ENCODE results near the gene ILDR2.
A peak's percentile ranks its signal among the peaks of the same experiment; 100 is the strongest.

ILDR2 gene

GRCh38 chr1:166874464-166874863, 100.9 kb downstream of the ILDR2 start:
- no peaks in the 10 kb centered on the region for H3K27me3 ChIP-seq (ENCODE audit: insufficient read depth, low read length, poor library complexity, severe bottlenecking)
- H3K4me2 ChIP-seq (ENCODE audit: low read depth, low read length, poor library complexity, severe bottlenecking) = peak overlapping the region; percentile 81
- H2AFZ ChIP-seq (ENCODE audit: low read length) = no peak overlapping the region
- H3K79me2 ChIP-seq (ENCODE audit: insufficient read depth, low read length) = peaks cover 64% of the 10 kb centered on the region
- peaks cover 41% of the 10 kb centered on the region for H4K20me1 ChIP-seq (ENCODE audit: insufficient read depth, low read length, poor library complexity, severe bottlenecking)
- peak overlapping the region; percentile 83 for H3K9ac ChIP-seq (ENCODE audit: low read depth, low read length, poor library complexity, severe bottlenecking)
- H3K4me1 ChIP-seq (ENCODE audit: insufficient read depth, low read length, poor library complexity, severe bottlenecking) = peaks cover 60% of the 10 kb centered on the region
- no peaks in the 10 kb centered on the region for H3K9me2 ChIP-seq (replicated peaks; ENCODE audit: low read depth, low read length)
- peak overlapping the region; percentile 82 for H3K4me3 ChIP-seq (ENCODE audit: low read length, poor library complexity, severe bottlenecking)
- no peaks in the 10 kb centered on the region for H3K36me3 ChIP-seq (ENCODE audit: insufficient read depth, low read length)
- H3F3A ChIP-seq (ENCODE audit: low read depth) = no peaks in the 10 kb centered on the region
- no peaks in the 10 kb centered on the region for H3K9me3 ChIP-seq (ENCODE audit: insufficient read depth, low read depth, low read length)
- TF ChIP-seq EZH2phosphoT487 (IDR thresholded peaks at IDR 0.05; ENCODE audit: borderline replicate concordance) (no peak), CTCF (conservative IDR thresholded peaks at IDR 0.05; ENCODE audit: low read length) (no peak)

- no peaks in the 10 kb centered on the region for H3K27me3 ChIP-seq (ENCODE audit: insufficient read depth, low read length, poor library complexity, severe bottlenecking)
- H3K4me1 ChIP-seq (ENCODE audit: insufficient read depth, low read length, poor library complexity, severe bottlenecking) = peaks cover 64% of the 10 kb centered on the region
- no peak overlapping the region for H2AFZ ChIP-seq (ENCODE audit: low read length)
- H3K4me3 ChIP-seq (ENCODE audit: low read length, poor library complexity, severe bottlenecking) = peak overlapping the region; percentile 36
- H3K9ac ChIP-seq (ENCODE audit: low read depth, low read length, poor library complexity, severe bottlenecking) = peak overlapping the region; percentile 41
- peak overlapping the region; percentile 81 for H3K4me2 ChIP-seq (ENCODE audit: low read depth, low read length, poor library complexity, severe bottlenecking)
- H3K9me3 ChIP-seq (ENCODE audit: insufficient read depth, low read depth, low read length) = no peaks in the 10 kb centered on the region
- peaks cover 27% of the 10 kb centered on the region; the same call in 1 of the 2 replicates for H3K36me3 ChIP-seq (ENCODE audit: insufficient read depth, low read length)
- H4K20me1 ChIP-seq (ENCODE audit: insufficient read depth, low read length, poor library complexity, severe bottlenecking) = peaks cover 41% of the 10 kb centered on the region
- H3K9me2 ChIP-seq (replicated peaks; ENCODE audit: low read depth, low read length) = no peaks in the 10 kb centered on the region
- no peak for TF ChIP-seq EZH2phosphoT487 (IDR thresholded peaks at IDR 0.05; ENCODE audit: borderline replicate concordance)
- no peak for TF ChIP-seq CTCF (conservative IDR thresholded peaks at IDR 0.05; ENCODE audit: low read length)
- no peaks in the 10 kb centered on the region for H3F3A ChIP-seq (ENCODE audit: low read depth)
- peaks cover 83% of the 10 kb centered on the region for H3K79me2 ChIP-seq (ENCODE audit: insufficient read depth, low read length)
These were observed 104.8 kb downstream of the ILDR2 start for GRCh38 chr1:166870584-166870983.

GRCh38 chr1:166869318-166870099, 105.8 kb downstream of the ILDR2 start:
- Histone ChIP-seq H3K4me3 (ENCODE audit: low read length, poor library complexity, severe bottlenecking) (peak overlapping the region; percentile 36), H3K4me2 (ENCODE audit: low read depth, low read length, poor library complexity, severe bottlenecking) (peak overlapping the region; percentile 81), H3F3A (ENCODE audit: low read depth) (no peaks in the 10 kb centered on the region), H4K20me1 (ENCODE audit: insufficient read depth, low read length, poor library complexity, severe bottlenecking) (peaks cover 32% of the 10 kb centered on the region), H3K36me3 (ENCODE audit: insufficient read depth, low read length) (peaks cover 37% of the 10 kb centered on the region; the same call in 1 of the 2 replicates), H3K9me2 (replicated peaks; ENCODE audit: low read depth, low read length) (no peaks in the 10 kb centered on the region), H3K27me3 (ENCODE audit: insufficient read depth, low read length, poor library complexity, severe bottlenecking) (no peaks in the 10 kb centered on the region), H3K79me2 (ENCODE audit: insufficient read depth, low read length) (peaks cover 75% of the 10 kb centered on the region), H3K4me1 (ENCODE audit: insufficient read depth, low read length, poor library complexity, severe bottlenecking) (peaks cover 56% of the 10 kb centered on the region), H3K9ac (ENCODE audit: low read depth, low read length, poor library complexity, severe bottlenecking) (peak overlapping the region; percentile 41), H3K9me3 (ENCODE audit: insufficient read depth, low read depth, low read length) (no peaks in the 10 kb centered on the region), H2AFZ (ENCODE audit: low read length) (no peak overlapping the region)
- TF ChIP-seq EZH2phosphoT487 (IDR thresholded peaks at IDR 0.05; ENCODE audit: borderline replicate concordance) = no peak
- TF ChIP-seq CTCF (conservative IDR thresholded peaks at IDR 0.05; ENCODE audit: low read length) = no peak
